Endodermal cell (in vitro differentiated cells): ENCODE measurements around the gene TGFBI. TPM values are rescaled to one million over a fixed set of nuclear protein-coding genes. Genes with fewer than 3 reads are reported as not detected.

ENCODE experiments used
- DNase-seq: peaks from one replicate; pipeline ENCODE4 v3.0.0-alpha.2; 2017
- H3K27ac ChIP-seq: 2 replicates; pipeline ENCODE4 v1.5.1; 2013; ENCODE audit warnings: mild to moderate bottlenecking, low read depth, low read length, moderate library complexity
- H3K27me3 ChIP-seq: 2 replicates; pipeline ENCODE4 v1.6.1; 2013; ENCODE audit warnings: mild to moderate bottlenecking, low read length, moderate library complexity; ENCODE audit not compliant: insufficient read depth, control insufficient read depth, poor library complexity, severe bottlenecking
- H3K36me3 ChIP-seq: 2 replicates; pipeline ENCODE4 v1.7.0; 2013; ENCODE audit warnings: mild to moderate bottlenecking, low read length, moderate library complexity; ENCODE audit not compliant: control insufficient read depth, insufficient read depth
- H3K4me1 ChIP-seq: one replicate; pipeline ENCODE4 v1.7.0; 2013; ENCODE audit warnings: low read length; ENCODE audit not compliant: control insufficient read depth, insufficient read depth
- H3K4me3 ChIP-seq: 2 replicates; pipeline ENCODE4 v1.5.1; 2013; ENCODE audit warnings: mild to moderate bottlenecking, low read length, moderate library complexity
- H3K9ac ChIP-seq: 2 replicates; pipeline ENCODE4 v1.6.1; 2013; ENCODE audit warnings: mild to moderate bottlenecking, low read length, moderate library complexity; ENCODE audit not compliant: poor library complexity, severe bottlenecking; ENCODE audit errors: extremely low read depth
- H3K9me3 ChIP-seq: 2 replicates; pipeline ENCODE4 v1.6.1; 2013; ENCODE audit warnings: mild to moderate bottlenecking, low read length, moderate library complexity; ENCODE audit not compliant: control insufficient read depth
- H3K27ac Mint-ChIP-seq: 2 replicates; pipeline ENCODE4 v1.8.0; 2020; ENCODE audit warnings: mixed read lengths
- H3K27me3 Mint-ChIP-seq: 2 replicates; pipeline ENCODE4 v1.8.0; 2021; ENCODE audit warnings: mild to moderate bottlenecking, mixed read lengths; ENCODE audit not compliant: insufficient read depth
- H3K36me3 Mint-ChIP-seq: 2 replicates; pipeline ENCODE4 v1.8.0; 2020; ENCODE audit warnings: low read depth, mixed read lengths
- H3K4me1 Mint-ChIP-seq: 2 replicates; pipeline ENCODE4 v1.8.0; 2020; ENCODE audit warnings: mixed read lengths
- H3K4me3 Mint-ChIP-seq: 2 replicates; pipeline ENCODE4 v1.8.0; 2020; ENCODE audit warnings: mild to moderate bottlenecking, moderate library complexity, mixed read lengths
- H3K9me3 Mint-ChIP-seq: 2 replicates; pipeline ENCODE4 v1.8.0; 2020; ENCODE audit warnings: mild to moderate bottlenecking, mixed read lengths
- CTCF ChIP-seq: fragments of 200-600 bp; sonication (generic); conservative IDR thresholded peaks from 2 replicates; pipeline ENCODE4 v1.5.0; 2021; ENCODE audit warnings: antibody characterized with exemption, mild to moderate bottlenecking
- WGBS, 2 experiments: methylation state at CpG; one replicate each; pipeline versions ENCODE4 v1.1.5 to v1.1.7; 2013; ENCODE audit warnings: missing lambda C conversion rate in 2 of 2, mixed read lengths in 1 of 2; ENCODE audit not compliant: insufficient coverage in 1 of 2, insufficient read length in 1 of 2; 5-methylcytosine and 5-hydroxymethylcytosine counted together
- total RNA-seq, 2 donors: library from RNA; stranded (reverse); fragmentation: NEBNext Ultra II Directional in 1 of 2; extraction: Animal tissue kit (Norgen Biotek cat#: 25700) in 1 of 2; gene quantifications; 2 replicates in 1 of 2; 3 replicates in 1 of 2; pipeline ENCODE4 v1.2.1, GENCODE V29; 2021

The TGFBI gene
- total RNA-seq, 2 donors from 2014 or later = 2.8 to 4.9 TPM

- no peak for TF ChIP-seq CTCF
- H3K9ac ChIP-seq = no peak overlapping the region
- Mint-ChIP-seq H3K4me3 (no peak overlapping the region), H3K4me1 (peaks cover 45% of the 10 kb centered on the region), H3K36me3 (no peaks in the 10 kb centered on the region), H3K27me3 (no peaks in the 10 kb centered on the region), H3K27ac (no peak overlapping the region), H3K9me3 (no peaks in the 10 kb centered on the region)
- no peaks in the 10 kb centered on the region for H3K36me3 ChIP-seq
- DNase-seq = no peak
- H3K4me3 ChIP-seq = peak overlapping the region; percentile 49
- no peak overlapping the region for H3K27ac ChIP-seq
- H3K4me1 ChIP-seq = peaks cover 27% of the 10 kb centered on the region
- 57 to 88% methylated on average over 1 of the region's 1 CpG for WGBS, 2 experiments
- no peaks in the 10 kb centered on the region for H3K9me3 ChIP-seq
- H3K27me3 ChIP-seq = no peaks in the 10 kb centered on the region
Measured at GRCh38 chr5:136103118-136103517, 74.3 kb downstream of the TGFBI start.

GRCh38 chr5:136104306-136104965 lies 75.6 kb downstream of the TGFBI start:
- H3K4me1 Mint-ChIP-seq = peaks cover 49% of the 10 kb centered on the region

GRCh38 chr5:136106351-136107031 lies 77.7 kb downstream of the TGFBI start:
- no peak overlapping the region for H3K9ac ChIP-seq
- Mint-ChIP-seq H3K36me3 (no peaks in the 10 kb centered on the region), H3K27me3 (no peaks in the 10 kb centered on the region), H3K4me3 (no peak overlapping the region), H3K4me1 (peaks cover 56% of the 10 kb centered on the region), H3K9me3 (no peaks in the 10 kb centered on the region), H3K27ac (no peak overlapping the region)
- TF ChIP-seq CTCF = no peak
- H3K27ac ChIP-seq = no peak overlapping the region
- no peaks in the 10 kb centered on the region for H3K9me3 ChIP-seq
- H3K4me3 ChIP-seq = no peak overlapping the region
- no peak for DNase-seq
- H3K27me3 ChIP-seq = peaks cover 6% of the 10 kb centered on the region
- peaks cover 32% of the 10 kb centered on the region for H3K4me1 ChIP-seq
- WGBS, 2 experiments = 84 to 89% methylated on average over 5 to 6 of the region's 6 CpGs
- no peaks in the 10 kb centered on the region for H3K36me3 ChIP-seq

More at GRCh38 chr5:136104306-136104965, 75.6 kb downstream of the TGFBI start:
- Mint-ChIP-seq H3K9me3 (no peaks in the 10 kb centered on the region), H3K4me3 (no peak overlapping the region), H3K27me3 (no peaks in the 10 kb centered on the region), H3K27ac (peak overlapping the region; percentile 52), H3K36me3 (no peaks in the 10 kb centered on the region)
- Histone ChIP-seq H3K9ac (no peak overlapping the region), H3K4me1 (peaks cover 29% of the 10 kb centered on the region), H3K27me3 (no peaks in the 10 kb centered on the region), H3K36me3 (no peaks in the 10 kb centered on the region), H3K27ac (peak overlapping the region; percentile 20), H3K9me3 (no peaks in the 10 kb centered on the region), H3K4me3 (peak overlapping the region; percentile 31)
- 73 to 77% methylated on average over 8 of the region's 8 CpGs for WGBS, 2 experiments
- DNase-seq = no peak
- TF ChIP-seq CTCF = no peak
